Activated CD4-positive, alpha-beta T cell treated with anti-CD3 and anti-CD28 coated beads for 36 hours (primary cell): ENCODE measurements around the gene PRPSAP1. TPM values are rescaled to one million over a fixed set of nuclear protein-coding genes. Genes with fewer than 3 reads are reported as not detected.

Experiments
- ATAC-seq: fragments of 200-7000 bp; cut with Tn5 transposase; one replicate; pipeline ENCODE4 v1.10.0; 2021; ENCODE audit warnings: mild to moderate bottlenecking, moderate library complexity
- CTCF ChIA-PET: fragments of 350-600 bp; sonication (Branson Sonifier 250); formaldehyde crosslinking; loops from one replicate; lab custom pipeline; 2021; ENCODE audit warnings: antibody characterized with exemption; lab: Charles Lee
- POLR2A ChIA-PET: fragments of 350-600 bp; sonication (Branson Sonifier 250); formaldehyde crosslinking; loops from one replicate; lab custom pipeline; 2021; ENCODE audit warnings: antibody characterized with exemption, inconsistent platforms; lab: Charles Lee
- DNase-seq: peaks from one replicate; pipeline ENCODE4 v3.0.0-alpha.2; 2020
- H3K27ac Mint-ChIP-seq: one replicate; pipeline ENCODE4 v1.8.0; 2021; ENCODE audit warnings: mixed read lengths
- H3K27me3 Mint-ChIP-seq: one replicate; pipeline ENCODE4 v1.8.0; 2021; ENCODE audit warnings: mixed read lengths
- H3K36me3 Mint-ChIP-seq: one replicate; pipeline ENCODE4 v1.8.0; 2021; ENCODE audit warnings: low read depth, mixed read lengths
- H3K4me1 Mint-ChIP-seq: one replicate; pipeline ENCODE4 v1.8.0; 2021; ENCODE audit warnings: mixed read lengths
- H3K4me3 Mint-ChIP-seq: one replicate; pipeline ENCODE4 v1.8.0; 2021; ENCODE audit warnings: mild to moderate bottlenecking, moderate library complexity, mixed read lengths
- H3K9me3 Mint-ChIP-seq: one replicate; pipeline ENCODE4 v1.8.0; 2021; ENCODE audit warnings: low read depth, mixed read lengths
- intact Hi-C, 2 experiments: fragments of 100-400 bp; cut with DNase I in 1 of 2; cut with micrococcal nuclease in 1 of 2; formaldehyde crosslinking; loops; one replicate each; pipeline versions ENCODE4 v1.14.2 to v1.15.1; 2022 to 2024; cut with DNase I, micrococcal nuclease
- total RNA-seq, 2 experiments: library from RNA; stranded (reverse); gene quantifications; one replicate each; pipeline ENCODE4 v1.2.3, GENCODE V29; 2021

Gene PRPSAP1
- total RNA-seq, 2 experiments from 2014 or later, result 26.7 to 34.9 TPM

- Mint-ChIP-seq H3K4me3 (no peak overlapping the region), H3K36me3 (peaks cover 18% of the 10 kb centered on the region), H3K27ac (no peak overlapping the region), H3K4me1 (no peaks in the 10 kb centered on the region), H3K9me3 (no peaks in the 10 kb centered on the region), H3K27me3 (no peaks in the 10 kb centered on the region)
- ChIA-PET POLR2A (no interaction called here), CTCF (no interaction called here)
- DNase-seq, result no peak
- ATAC-seq, result no peak
- intact Hi-C loops, result no loop called here
Measured at GRCh38 chr17:76341301-76341700, 12.4 kb downstream of the PRPSAP1 start.

GRCh38 chr17:76337413-76337777 is 16.3 kb downstream of the PRPSAP1 start:
- ATAC-seq, result no peak
- H3K4me1 Mint-ChIP-seq, result no peaks in the 10 kb centered on the region
- no peak for DNase-seq
- ChIA-PET POLR2A (interaction anchor here (0.6 kb wide), 1 partner anchor 170 kb away, joined by 5 read pairs; no protein-coding TSS in a partner anchor), CTCF (interaction anchor here (1.2 to 2.3 kb wide), 2 partner anchors 60 to 186 kb away, joined by 3 to 12 read pairs; no protein-coding TSS in a partner anchor)
- no peak overlapping the region for H3K27ac Mint-ChIP-seq
- no peaks in the 10 kb centered on the region for H3K9me3 Mint-ChIP-seq
- peaks cover 9% of the 10 kb centered on the region for H3K36me3 Mint-ChIP-seq
- no peak overlapping the region for H3K4me3 Mint-ChIP-seq
- intact Hi-C loops, result no loop called here
- H3K27me3 Mint-ChIP-seq, result no peaks in the 10 kb centered on the region

- Mint-ChIP-seq H3K27me3 (no peaks in the 10 kb centered on the region), H3K9me3 (no peaks in the 10 kb centered on the region), H3K4me3 (no peak overlapping the region), H3K36me3 (peaks cover 6% of the 10 kb centered on the region), H3K27ac (no peak overlapping the region), H3K4me1 (no peaks in the 10 kb centered on the region)
- ATAC-seq, result no peak
- intact Hi-C loops, result no loop called here
- DNase-seq, result no peak
- CTCF ChIA-PET, result interaction anchor here (0.9 to 2.3 kb wide), 4 partner anchors 20 to 186 kb away, joined by 3 to 12 read pairs (median 3); no protein-coding TSS in a partner anchor
- POLR2A ChIA-PET, result interaction anchor here (0.6 kb wide), 1 partner anchor 171 kb away, joined by 5 read pairs; no protein-coding TSS in a partner anchor
Measured at GRCh38 chr17:76336756-76337412, 16.8 kb downstream of the PRPSAP1 start.

- Mint-ChIP-seq H3K4me3 (no peak overlapping the region), H3K27ac (no peak overlapping the region), H3K9me3 (no peaks in the 10 kb centered on the region), H3K36me3 (peaks cover 7% of the 10 kb centered on the region), H3K4me1 (no peaks in the 10 kb centered on the region), H3K27me3 (no peaks in the 10 kb centered on the region)
- ATAC-seq (no peak), DNase-seq (no peak)
- ChIA-PET POLR2A (interaction anchor here (0.6 kb wide), 1 partner anchor 241 kb away, joined by 3 read pairs; no protein-coding TSS in a partner anchor), CTCF (interaction anchor here (0.9 to 1.2 kb wide), 3 partner anchors 19 to 188 kb away, joined by 3 read pairs; no protein-coding TSS in a partner anchor)
- intact Hi-C loops, result no loop called here
Measured at GRCh38 chr17:76335716-76336381, 17.9 kb downstream of the PRPSAP1 start.

GRCh38 chr17:76333673-76334505 is 19.8 kb downstream of the PRPSAP1 start:
- H3K4me1 Mint-ChIP-seq, result no peaks in the 10 kb centered on the region
- no peak for ATAC-seq
- DNase-seq, result no peak
- H3K4me3 Mint-ChIP-seq, result no peak overlapping the region
- POLR2A ChIA-PET, result interaction anchor here (0.7 kb wide), 1 partner anchor 233 kb away, joined by 8 read pairs; no protein-coding TSS in a partner anchor
- no peaks in the 10 kb centered on the region for H3K27me3 Mint-ChIP-seq
- intact Hi-C loops, result no loop called here
- H3K27ac Mint-ChIP-seq, result no peak overlapping the region
- peaks cover 5% of the 10 kb centered on the region for H3K36me3 Mint-ChIP-seq
- CTCF ChIA-PET, result interaction anchor here (0.6 to 1.0 kb wide), 3 partner anchors 9 to 59 kb away, joined by 3 to 5 read pairs (median 3); partner anchors contain the start of gene PRPSAP1
- H3K9me3 Mint-ChIP-seq, result no peaks in the 10 kb centered on the region

GRCh38 chr17:76331083-76331482 is 22.6 kb downstream of the PRPSAP1 start:
- no peaks in the 10 kb centered on the region for H3K4me1 Mint-ChIP-seq
- intact Hi-C loops, result no loop called here
- no peaks in the 10 kb centered on the region for H3K27me3 Mint-ChIP-seq
- H3K27ac Mint-ChIP-seq, result no peak overlapping the region
- ChIA-PET CTCF (interaction anchor here (0.5 to 1.2 kb wide), 3 partner anchors 14 to 583 kb away, joined by 3 to 4 read pairs (median 3); partner anchors contain the start of gene QRICH2), POLR2A (no interaction called here)
- ATAC-seq (no peak), DNase-seq (no peak)
- no peak overlapping the region for H3K4me3 Mint-ChIP-seq
- H3K9me3 Mint-ChIP-seq, result no peaks in the 10 kb centered on the region
- H3K36me3 Mint-ChIP-seq, result peaks cover 19% of the 10 kb centered on the region

GRCh38 chr17:76329664-76330063 is 24.1 kb downstream of the PRPSAP1 start:
- intact Hi-C loops, result no loop called here
- H3K36me3 Mint-ChIP-seq, result peaks cover 19% of the 10 kb centered on the region
- no peak overlapping the region for H3K4me3 Mint-ChIP-seq
- no peaks in the 10 kb centered on the region for H3K27me3 Mint-ChIP-seq
- DNase-seq (no peak), ATAC-seq (no peak)
- H3K9me3 Mint-ChIP-seq, result no peaks in the 10 kb centered on the region
- POLR2A ChIA-PET, result no interaction called here
- H3K27ac Mint-ChIP-seq, result no peak overlapping the region
- H3K4me1 Mint-ChIP-seq, result no peaks in the 10 kb centered on the region
- CTCF ChIA-PET, result interaction anchor here (0.6 to 1.5 kb wide), 6 partner anchors 19 to 310 kb away, joined by 3 to 5 read pairs (median 4); partner anchors contain the start of gene QRICH2

GRCh38 chr17:76327696-76328095 is 26.0 kb downstream of the PRPSAP1 start:
- ATAC-seq, result no peak
- intact Hi-C loops, result no loop called here
- no peaks in the 10 kb centered on the region for H3K9me3 Mint-ChIP-seq

GRCh38 chr17:76326306-76326705 is 27.4 kb downstream of the PRPSAP1 start:
- Mint-ChIP-seq H3K27ac (no peak overlapping the region), H3K4me3 (no peak overlapping the region), H3K27me3 (no peaks in the 10 kb centered on the region), H3K36me3 (peaks cover 24% of the 10 kb centered on the region), H3K9me3 (no peaks in the 10 kb centered on the region), H3K4me1 (no peaks in the 10 kb centered on the region)
- no peak for ATAC-seq
- ChIA-PET CTCF (interaction anchor here (2.8 kb wide), 1 partner anchor 72 kb away, joined by 11 read pairs; no protein-coding TSS in a partner anchor), POLR2A (no interaction called here)
- intact Hi-C loops, result no loop called here
- DNase-seq, result no peak

More at GRCh38 chr17:76327696-76328095, 26.0 kb downstream of the PRPSAP1 start:
- Mint-ChIP-seq H3K4me1 (no peaks in the 10 kb centered on the region), H3K4me3 (no peak overlapping the region), H3K36me3 (peaks cover 27% of the 10 kb centered on the region), H3K27ac (no peak overlapping the region), H3K27me3 (no peaks in the 10 kb centered on the region)
- DNase-seq, result no peak
- ChIA-PET POLR2A (no interaction called here), CTCF (interaction anchor here (2.8 kb wide), 1 partner anchor 70 kb away, joined by 11 read pairs; no protein-coding TSS in a partner anchor)

- CTCF ChIA-PET, result no interaction called here
- DNase-seq (no peak), ATAC-seq (no peak)
- H3K27ac Mint-ChIP-seq, result no peak overlapping the region
- POLR2A ChIA-PET, result no interaction called here
- no peaks in the 10 kb centered on the region for H3K9me3 Mint-ChIP-seq
- no peak overlapping the region for H3K4me3 Mint-ChIP-seq
- intact Hi-C loops, result no loop called here
- H3K4me1 Mint-ChIP-seq, result peaks cover 3% of the 10 kb centered on the region
- no peaks in the 10 kb centered on the region for H3K27me3 Mint-ChIP-seq
- H3K36me3 Mint-ChIP-seq, result peaks cover 9% of the 10 kb centered on the region
Measured at GRCh38 chr17:76318586-76318985, 35.1 kb downstream of the PRPSAP1 start.

GRCh38 chr17:76317535-76317934 is 36.2 kb downstream of the PRPSAP1 start:
- ChIA-PET CTCF (interaction anchor here (0.6 to 1.3 kb wide), 4 partner anchors 13 to 349 kb away, joined by 3 to 6 read pairs (median 3); no protein-coding TSS in a partner anchor), POLR2A (no interaction called here)
- peaks cover 7% of the 10 kb centered on the region for H3K4me1 Mint-ChIP-seq
- DNase-seq (no peak), ATAC-seq (no peak)
- no peaks in the 10 kb centered on the region for H3K27me3 Mint-ChIP-seq
- peaks cover 12% of the 10 kb centered on the region for H3K36me3 Mint-ChIP-seq
- intact Hi-C loops, result no loop called here
- no peak overlapping the region for H3K4me3 Mint-ChIP-seq
- H3K27ac Mint-ChIP-seq, result no peak overlapping the region
- H3K9me3 Mint-ChIP-seq, result no peaks in the 10 kb centered on the region
